Neural cell (in vitro differentiated cells): ENCODE results near the gene FLT1. TPM values are rescaled to one million over a fixed set of nuclear protein-coding genes. Genes with fewer than 3 reads are reported as not detected.

Source experiments
- H2AFZ ChIP-seq: fragments of 200-600, 300-800 bp; sonication (generic), shearing (Covaris generic); 2 replicates; pipeline ENCODE4 v1.6.0; 2014; ENCODE audit warnings: low read depth, mild to moderate bottlenecking, antibody characterized with exemption, low read length, moderate library complexity
- H3F3A ChIP-seq: fragments of 200-600 bp; shearing (Covaris generic); 2 replicates; pipeline ENCODE4 v1.6.1; 2016; ENCODE audit warnings: mild to moderate bottlenecking, moderate library complexity, mixed read lengths, antibody characterized with exemption, low read length; ENCODE audit not compliant: insufficient read depth, poor library complexity, severe bottlenecking
- H3K27ac ChIP-seq: fragments of 200-600, 300-800 bp; sonication (generic), shearing (Covaris generic); 2 replicates; pipeline ENCODE4 v1.5.1; 2014; ENCODE audit warnings: mild to moderate bottlenecking, low read length, moderate library complexity
- H3K27me3 ChIP-seq: fragments of 300-800, 200-600 bp; sonication (generic), shearing (Covaris generic); 2 replicates; pipeline ENCODE4 v1.6.0; 2014; ENCODE audit warnings: mild to moderate bottlenecking, low read depth, low read length, moderate library complexity; ENCODE audit not compliant: insufficient read depth
- H3K36me3 ChIP-seq: fragments of 300-800, 200-600 bp; sonication (generic), shearing (Covaris generic); 2 replicates; pipeline ENCODE4 v1.5.1; 2014; ENCODE audit warnings: mild to moderate bottlenecking, antibody characterized with exemption, low read length, moderate library complexity; ENCODE audit not compliant: insufficient read depth
- H3K4me2 ChIP-seq: fragments of 300-800, 200-600 bp; sonication (generic), shearing (Covaris generic); 2 replicates; pipeline ENCODE4 v1.6.0; 2014; ENCODE audit warnings: mild to moderate bottlenecking, low read length
- H3K4me3 ChIP-seq: fragments of 300-800, 200-600 bp; sonication (generic), shearing (Covaris generic); 2 replicates; pipeline ENCODE4 v1.5.1; 2014; ENCODE audit warnings: mild to moderate bottlenecking, low read length, moderate library complexity
- H3K79me2 ChIP-seq: fragments of 200-600 bp; shearing (Covaris generic); replicated peaks from 2 replicates; pipeline ENCODE4 v1.6.0; 2014; ENCODE audit warnings: mild to moderate bottlenecking, low read length, moderate library complexity; ENCODE audit not compliant: insufficient read depth
- H3K9ac ChIP-seq: fragments of 300-800, 200-600 bp; sonication (generic), shearing (Covaris generic); 2 replicates; pipeline ENCODE4 v1.6.1; 2016; ENCODE audit warnings: mild to moderate bottlenecking, low read length, mixed read lengths
- H3K9me2 ChIP-seq: fragments of 200-600 bp; shearing (Covaris generic); 2 replicates; pipeline ENCODE4 v1.6.1; 2016; ENCODE audit warnings: mild to moderate bottlenecking, low read length, mixed read lengths; ENCODE audit not compliant: insufficient read depth
- H3K9me3 ChIP-seq: fragments of 200-600, 300-800 bp; sonication (generic), shearing (Covaris generic); 2 replicates; pipeline ENCODE4 v1.6.1; 2016; ENCODE audit warnings: mild to moderate bottlenecking, mixed run types, low read length, moderate library complexity, mixed read lengths
- H4K20me1 ChIP-seq: fragments of 200-600 bp; shearing (Covaris generic); 2 replicates; pipeline ENCODE4 v1.6.1; 2016; ENCODE audit warnings: mild to moderate bottlenecking, mixed run types; ENCODE audit not compliant: insufficient read depth
- EP300 ChIP-seq: fragments of 450-650 bp; conservative IDR thresholded peaks from 2 replicates; pipeline ENCODE4 v1.6.1; 2014; ENCODE audit warnings: antibody characterized with exemption, mild to moderate bottlenecking, moderate library complexity; ENCODE audit not compliant: poor library complexity, severe bottlenecking
- EZH2 ChIP-seq: fragments of 200-600, 300-800 bp; shearing (Covaris generic), sonication (generic); IDR thresholded peaks from 2 replicates; pipeline ENCODE4 v1.6.1; 2014; ENCODE audit warnings: antibody characterized with exemption, low read length, borderline replicate concordance, mild to moderate bottlenecking; ENCODE audit not compliant: insufficient read depth, poor library complexity, severe bottlenecking
- MXI1 ChIP-seq: fragments of 450-650 bp; conservative IDR thresholded peaks from 2 replicates; pipeline ENCODE4 v1.6.1; 2014; ENCODE audit warnings: antibody characterized with exemption, mild to moderate bottlenecking; ENCODE audit not compliant: poor library complexity, severe bottlenecking
- POLR2AphosphoS5 ChIP-seq: IDR thresholded peaks from 2 replicates; pipeline ENCODE4 v1.6.1; 2012
- RAD21 ChIP-seq: fragments of 450-650 bp; conservative IDR thresholded peaks from 2 replicates; pipeline ENCODE4 v1.6.1; 2014; ENCODE audit warnings: antibody characterized with exemption, mild to moderate bottlenecking, moderate library complexity
- REST ChIP-seq: IDR thresholded peaks from 2 replicates; pipeline ENCODE4 v1.6.1; 2012; ENCODE audit warnings: borderline replicate concordance
- SMC3 ChIP-seq: fragments of 450-650 bp; conservative IDR thresholded peaks from 2 replicates; pipeline ENCODE4 v1.6.1; 2014; ENCODE audit warnings: antibody characterized with exemption, mild to moderate bottlenecking, moderate library complexity; ENCODE audit not compliant: poor library complexity
- TAF1 ChIP-seq: IDR thresholded peaks from 2 replicates; pipeline ENCODE4 v1.6.1; 2012; ENCODE audit warnings: low read depth
- polyA plus RNA-seq: library from polyadenylated mRNA; depleted of rRNA; stranded (reverse); fragments of >200 nt; gene quantifications from 2 replicates; pipeline ENCODE4 v1.2.3, GENCODE V29; 2014
- TF ChIP-seq, protein P1 (sequence below): fragments of 450-650 bp; IDR thresholded peaks from 2 replicates; pipeline ENCODE4 v1.5.1; 2014; ENCODE audit warnings: antibody characterized with exemption, mild to moderate bottlenecking, moderate library complexity; ENCODE audit not compliant: poor library complexity, severe bottlenecking

Gene FLT1
- polyA plus RNA-seq, 1 donor from 2014 or later, result not detected

GRCh38 chr13:28282451-28282850, 212.5 kb downstream of the FLT1 start:
- H3K4me2 ChIP-seq, result no peak overlapping the region
- H3K27ac ChIP-seq, result no peak overlapping the region
- H3K9ac ChIP-seq, result no peak overlapping the region
- H3K79me2 ChIP-seq, result no peaks in the 10 kb centered on the region
- no peaks in the 10 kb centered on the region for H3F3A ChIP-seq
- no peak overlapping the region for H2AFZ ChIP-seq
- no peaks in the 10 kb centered on the region for H4K20me1 ChIP-seq
- no peak overlapping the region for H3K4me3 ChIP-seq
- no peaks in the 10 kb centered on the region for H3K9me3 ChIP-seq
- TF ChIP-seq EZH2, result no peak
- no peak for TF ChIP-seq MXI1
- no peak for TF ChIP-seq TAF1
- TF ChIP-seq SMC3, result no peak
- TF ChIP-seq POLR2AphosphoS5, result no peak
- peaks cover 11% of the 10 kb centered on the region for H3K36me3 ChIP-seq
- no peaks in the 10 kb centered on the region for H3K9me2 ChIP-seq
- no peaks in the 10 kb centered on the region for H3K27me3 ChIP-seq

GRCh38 chr13:28273919-28274318, 221.0 kb downstream of the FLT1 start:
- no peaks in the 10 kb centered on the region for H3K9me2 ChIP-seq
- H3K4me2 ChIP-seq, result no peak overlapping the region
- no peak overlapping the region for H3K27ac ChIP-seq
- no peaks in the 10 kb centered on the region for H3K79me2 ChIP-seq
- H3K4me3 ChIP-seq, result no peak overlapping the region
- no peaks in the 10 kb centered on the region for H3F3A ChIP-seq
- H3K9ac ChIP-seq, result no peak overlapping the region
- H3K9me3 ChIP-seq, result no peaks in the 10 kb centered on the region
- no peak overlapping the region for H2AFZ ChIP-seq
- H3K36me3 ChIP-seq, result peaks cover 10% of the 10 kb centered on the region
- TF ChIP-seq TAF1, result no peak
- TF ChIP-seq EZH2, result no peak
- TF ChIP-seq SMC3, result no peak
- no peak for TF ChIP-seq POLR2AphosphoS5
- TF ChIP-seq EP300, result no peak
- no peak for TF ChIP-seq REST
- TF ChIP-seq, protein P1, sequence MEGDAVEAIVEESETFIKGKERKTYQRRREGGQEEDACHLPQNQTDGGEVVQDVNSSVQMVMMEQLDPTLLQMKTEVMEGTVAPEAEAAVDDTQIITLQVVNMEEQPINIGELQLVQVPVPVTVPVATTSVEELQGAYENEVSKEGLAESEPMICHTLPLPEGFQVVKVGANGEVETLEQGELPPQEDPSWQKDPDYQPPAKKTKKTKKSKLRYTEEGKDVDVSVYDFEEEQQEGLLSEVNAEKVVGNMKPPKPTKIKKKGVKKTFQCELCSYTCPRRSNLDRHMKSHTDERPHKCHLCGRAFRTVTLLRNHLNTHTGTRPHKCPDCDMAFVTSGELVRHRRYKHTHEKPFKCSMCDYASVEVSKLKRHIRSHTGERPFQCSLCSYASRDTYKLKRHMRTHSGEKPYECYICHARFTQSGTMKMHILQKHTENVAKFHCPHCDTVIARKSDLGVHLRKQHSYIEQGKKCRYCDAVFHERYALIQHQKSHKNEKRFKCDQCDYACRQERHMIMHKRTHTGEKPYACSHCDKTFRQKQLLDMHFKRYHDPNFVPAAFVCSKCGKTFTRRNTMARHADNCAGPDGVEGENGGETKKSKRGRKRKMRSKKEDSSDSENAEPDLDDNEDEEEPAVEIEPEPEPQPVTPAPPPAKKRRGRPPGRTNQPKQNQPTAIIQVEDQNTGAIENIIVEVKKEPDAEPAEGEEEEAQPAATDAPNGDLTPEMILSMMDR, result peak; percentile 17
- TF ChIP-seq MXI1, result no peak
- TF ChIP-seq RAD21, result peak; percentile 10
- H4K20me1 ChIP-seq, result no peaks in the 10 kb centered on the region
- H3K27me3 ChIP-seq, result no peaks in the 10 kb centered on the region
